Activated T-cell treated with anti-CD3 and anti-CD28 coated beads for 24 hours (primary cell): Measurements from ENCODE around the gene CENPP.

Experiments
- DNase-seq: peaks from one replicate; pipeline ENCODE4 v3.0.0-alpha.2; 2020; ENCODE audit warnings: low read depth

The CENPP gene

GRCh38 chr9:92325269-92325990, at the start of gene CENPP, which contains the start of gene NOL8:
Gene CENPP (plus strand): TSS chr9:92325953.
Gene NOL8 (minus strand): TSS chr9:92325350. CDS start chr9:92324161, 1,189 bp downstream.
- peak; percentile 74 for DNase-seq

GRCh38 chr9:92276331-92277032, 49.3 kb upstream of the CENPP start:
- no peak for DNase-seq

DNA sequence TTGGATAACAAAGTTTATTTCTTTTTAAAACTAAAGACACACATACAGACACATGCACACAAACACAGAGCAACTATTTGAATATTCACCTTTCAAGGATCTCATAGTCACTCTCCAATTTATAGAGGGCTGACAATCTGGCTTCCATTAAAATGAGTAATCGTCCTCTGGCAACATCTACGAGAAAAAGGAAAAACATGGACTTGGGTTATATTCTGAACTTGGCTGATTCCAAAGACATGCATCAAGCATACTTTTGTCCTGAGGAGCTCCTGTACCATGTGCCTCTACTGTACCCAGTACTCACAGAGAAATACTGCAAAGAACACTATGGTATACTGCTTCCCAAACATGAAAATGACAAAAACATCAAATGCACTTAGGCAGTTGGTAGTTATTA, 47.6 kb upstream of the CENPP start:
- DNase-seq, result no peak

GRCh38 chr9:92279302-92279701, 46.5 kb upstream of the CENPP start:
- DNase-seq, result no peak

GRCh38 chr9:92289708-92290390, 35.9 kb upstream of the CENPP start:
- no peak for DNase-seq

GRCh38 chr9:92290785-92291429, 34.8 kb upstream of the CENPP start:
- no peak for DNase-seq

DNA sequence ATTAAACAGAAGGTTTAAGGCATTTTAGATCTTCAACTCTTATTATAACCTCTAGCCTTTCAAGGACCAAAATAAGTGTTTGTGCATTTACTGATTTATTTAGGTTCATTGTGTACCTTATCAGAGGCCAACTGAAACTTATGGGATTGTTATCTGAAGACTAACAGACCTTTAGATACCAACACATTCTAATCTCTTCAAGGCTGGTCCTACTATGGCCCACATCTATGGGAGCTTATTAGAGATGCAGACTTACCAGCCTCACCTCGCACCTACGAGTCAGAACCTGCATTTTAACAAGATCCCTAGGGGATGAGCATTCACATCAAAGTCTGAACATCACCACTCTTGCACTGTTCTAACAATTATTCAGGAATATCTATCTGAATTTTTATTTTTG, 34.2 kb upstream of the CENPP start:
- no peak for DNase-seq

GRCh38 chr9:92292338-92293074, 33.2 kb upstream of the CENPP start:
- no peak for DNase-seq

- no peak for DNase-seq
Observed at GRCh38 chr9:92293075-92293354, 32.7 kb upstream of the CENPP start.

DNA sequence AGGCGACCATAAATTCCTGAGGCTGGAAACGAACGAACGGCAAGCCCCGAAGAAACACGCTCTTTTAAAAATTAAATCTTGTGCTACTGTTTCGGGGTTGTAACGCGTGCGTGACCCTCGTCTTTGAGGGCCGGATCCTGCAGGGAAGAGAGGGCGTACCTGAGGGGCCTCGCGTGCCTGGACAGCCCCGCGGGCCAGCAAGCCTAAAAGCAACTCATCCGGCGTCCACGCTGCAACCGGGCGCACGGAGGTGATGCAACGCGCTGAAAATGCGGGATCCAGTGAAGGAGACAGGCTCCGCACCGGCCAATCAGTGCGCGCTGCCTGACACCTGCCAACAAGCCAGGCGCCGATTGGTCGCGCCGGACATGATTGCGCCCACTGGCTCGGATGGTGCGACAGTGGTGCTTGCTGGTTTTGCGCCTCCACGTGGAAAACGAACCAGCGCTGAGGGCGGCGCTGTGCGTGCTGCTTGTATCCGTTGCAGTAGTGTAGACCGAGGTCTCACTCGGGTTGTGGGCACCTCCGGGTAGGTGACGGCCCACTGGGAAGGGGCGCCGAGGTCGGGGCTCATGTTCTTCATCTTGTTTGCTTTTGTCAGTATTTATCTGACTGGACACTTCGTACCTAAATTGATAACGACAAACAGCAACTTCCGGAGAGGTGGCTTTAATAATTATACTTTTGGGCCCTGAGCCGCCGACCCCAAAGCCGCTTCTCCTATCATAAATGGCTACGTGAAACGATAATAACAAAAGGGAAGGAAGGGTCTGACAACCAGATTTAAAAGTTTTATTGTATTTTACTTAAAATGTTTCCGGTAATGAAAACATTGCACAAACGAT, 32.1 kb upstream of the CENPP start, which contains the start of gene IARS1:
TSS of gene IARS1 (minus strand) at position 246 of the 845 bp plus-strand sequence. CDS start 4,278 bp downstream, outside the sequence.
- DNase-seq, result peak; percentile 100

GRCh38 chr9:92294297-92294676, 31.5 kb upstream of the CENPP start:
- no peak for DNase-seq

- DNase-seq, result no peak
Observed at GRCh38 chr9:92295240-92295790, 30.4 kb upstream of the CENPP start.

- no peak for DNase-seq
Observed at GRCh38 chr9:92295827-92296258, 29.9 kb upstream of the CENPP start.

DNA sequence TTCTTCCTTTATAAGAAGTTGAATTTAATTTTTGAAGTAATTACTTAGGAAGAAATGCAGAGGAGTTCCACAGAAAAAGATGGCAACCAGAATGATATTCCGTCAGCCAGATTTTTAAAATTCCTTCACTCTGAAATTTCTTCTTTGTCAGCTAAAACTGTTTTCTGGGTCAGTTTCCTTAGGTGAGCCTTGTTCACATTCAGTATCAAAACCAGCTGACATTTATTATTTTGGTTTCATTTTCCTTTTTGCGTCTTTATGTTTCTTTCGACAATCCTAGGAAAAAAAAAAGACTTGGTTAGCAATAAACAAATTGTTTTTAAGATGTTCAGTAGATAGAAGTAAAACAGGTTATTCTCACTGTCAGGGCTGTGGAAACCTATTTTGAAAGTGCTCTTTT, 28.1 kb upstream of the CENPP start:
- DNase-seq, result no peak

- DNase-seq, result no peak
Observed at GRCh38 chr9:92298036-92298435, 27.7 kb upstream of the CENPP start.

DNA sequence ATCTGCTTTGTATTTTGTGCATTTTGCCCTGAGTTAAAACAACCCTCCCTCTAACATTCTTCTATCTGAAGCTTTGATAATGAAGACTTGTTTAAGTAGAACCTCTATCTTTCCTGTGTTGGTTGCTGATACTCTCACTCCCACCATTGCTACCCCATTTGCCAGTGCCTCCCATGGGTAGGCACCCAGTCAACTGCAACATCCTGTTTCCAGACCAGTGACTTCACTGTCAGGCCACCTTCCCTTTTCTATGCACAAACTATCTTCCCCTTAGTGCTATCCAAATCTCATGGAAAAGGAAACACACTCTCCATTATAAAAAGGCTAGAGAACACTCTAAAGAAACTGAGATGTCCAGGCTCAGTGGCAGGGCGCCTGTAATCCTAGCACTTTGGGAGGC, 26.6 kb upstream of the CENPP start:
- no peak for DNase-seq

GRCh38 chr9:92300936-92301335, 24.8 kb upstream of the CENPP start:
- no peak for DNase-seq

DNA sequence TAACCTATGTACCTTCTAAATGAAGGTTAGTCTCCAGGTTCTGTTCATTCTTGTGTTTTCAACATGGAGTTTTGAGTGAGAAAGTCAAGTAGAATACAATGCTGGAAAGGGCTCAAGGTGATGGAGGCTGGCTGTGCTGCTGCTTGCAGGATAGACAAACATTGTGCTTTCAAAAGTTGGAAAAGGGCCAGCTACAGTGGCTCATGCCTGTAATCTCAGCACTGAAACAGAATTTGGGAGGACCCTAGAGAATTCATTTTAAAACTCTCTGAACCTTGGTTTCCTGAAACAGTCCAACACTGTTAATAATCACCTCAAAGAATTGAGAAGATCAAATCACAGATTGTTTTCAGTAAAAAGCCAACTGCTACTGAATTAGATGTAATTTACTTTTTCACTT, 16.9 kb upstream of the CENPP start:
- no peak for DNase-seq

- no peak for DNase-seq
Observed at GRCh38 chr9:92310562-92310961, 15.2 kb upstream of the CENPP start.

DNA sequence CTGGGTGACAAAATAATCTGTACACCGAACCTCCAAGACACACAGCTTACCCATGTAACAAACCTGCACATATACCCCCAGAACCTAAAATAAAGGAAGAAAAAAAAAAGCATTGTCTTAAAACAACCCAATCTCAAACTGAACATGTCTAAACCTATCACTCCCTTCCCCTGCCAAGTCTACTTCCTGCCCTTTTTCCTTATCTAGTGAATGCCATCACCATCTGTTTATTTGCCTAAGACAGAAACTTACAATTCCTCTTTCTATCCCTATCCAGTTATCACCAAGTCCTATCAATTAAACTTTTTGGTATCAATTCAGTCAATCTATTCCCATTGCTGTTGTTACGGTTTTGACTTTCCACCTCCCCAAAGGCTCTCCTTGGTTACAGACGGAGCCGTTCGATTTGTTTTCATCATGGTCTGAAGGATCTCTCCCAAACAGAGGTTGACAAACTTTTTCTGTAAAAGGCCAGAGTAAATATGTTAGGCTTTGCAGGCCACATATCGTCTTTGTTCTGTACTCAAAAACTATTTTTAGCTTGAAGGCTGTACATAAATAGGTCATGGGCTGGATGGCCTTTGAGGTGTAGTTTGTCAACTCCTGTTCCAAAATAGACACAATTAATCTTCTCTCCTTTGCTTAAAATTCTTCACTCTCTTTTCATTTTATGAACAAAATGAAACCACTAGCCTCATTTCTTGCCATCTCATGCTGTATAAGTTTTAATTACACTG, 12.7 kb upstream of the CENPP start:
- no peak for DNase-seq
